HCT116 (cell line): ENCODE measurements around the gene ANKRD16. TPM values are rescaled to one million over a fixed set of nuclear protein-coding genes. Genes with fewer than 3 reads are reported as not detected.

Experiments
- ATAC-seq: fragments of 200-7000 bp; cut with Tn5 transposase; 2 replicates; pipeline ENCODE4 v1.9.1; 2020; ENCODE audit warnings: mild to moderate bottlenecking, moderate library complexity
- Bru-seq: library from RNA; stranded (reverse); fragments of 400-500 nt; gene quantifications from one replicate; lab custom pipeline; 2021; lab: Mats Ljungman, UMichigan
- BruChase-seq, 2 experiments: library from RNA; stranded (reverse); fragments of 400-500 nt; gene quantifications; one replicate each; lab custom pipeline; 2021; lab: Mats Ljungman, UMichigan
- BruUV-seq: library from RNA; stranded (reverse); fragments of 400-500 nt; replicated peaks from 2 replicates; lab custom pipeline; 2021; lab: Mats Ljungman, UMichigan
- CTCF ChIA-PET: fragments of 300-600 bp; sonication (Branson Sonifier 250); formaldehyde crosslinking; loops from one replicate; lab custom pipeline; 2021; ENCODE audit warnings: antibody characterized with exemption; lab: Charles Lee
- POLR2A ChIA-PET: fragments of 300-600, 350-600 bp; sonication (Branson Sonifier 250); formaldehyde crosslinking; loops from one replicate; lab custom pipeline; 2021; ENCODE audit warnings: antibody characterized with exemption; lab: Charles Lee
- RAD21 ChIA-PET, 2 experiments: fragments of 300-600 bp; sonication (Branson Sonifier 250); formaldehyde crosslinking; loops; one replicate each; lab custom pipeline; 2023; ENCODE audit warnings: low total read pairs in 2 of 2; ENCODE audit not compliant: uncharacterized antibody in 2 of 2, unreplicated experiment in 2 of 2, low non-redundant PET in 1 of 2; lab: Charles Lee
- DNase-seq: peaks from one replicate; pipeline ENCODE4 v3.0.0-alpha.2; 2010; ENCODE audit warnings: low read depth, low spot score
- H2AFZ ChIP-seq: fragments of 200-600 bp; shearing (Covaris generic), sonication (generic); 2 replicates; pipeline ENCODE4 v1.6.1; 2017; ENCODE audit warnings: low read depth, mixed run types, mixed read lengths, antibody characterized with exemption, low read length; ENCODE audit not compliant: poor library complexity, severe bottlenecking
- H3K27ac ChIP-seq: 2 replicates; pipeline ENCODE4 v1.5.1; 2012; ENCODE audit warnings: low read depth, low read length
- H3K27me3 ChIP-seq: fragments of 200-600 bp; sonication (generic); 2 replicates; pipeline ENCODE4 v1.6.1; 2016; ENCODE audit warnings: mixed run types, low read length, mixed read lengths; ENCODE audit not compliant: insufficient read depth
- H3K36me3 ChIP-seq, 2 experiments: fragments of 200-500 bp in 1 of 2; fragments of 200-600 bp in 1 of 2; sonication (Bioruptor generic) in 1 of 2; sonication (generic) in 1 of 2; 2 replicates each; pipeline versions ENCODE4 v1.5.1 to v1.6.1; 2014 to 2016; ENCODE audit warnings: low read length in 2 of 2, inconsistent platforms in 1 of 2, mixed read lengths in 1 of 2, mixed run types in 1 of 2; ENCODE audit not compliant: insufficient read depth in 2 of 2, control insufficient read depth in 1 of 2
- H3K4me1 ChIP-seq, 2 experiments: fragments of 200-600 bp in 1 of 2; sonication (generic) in 1 of 2; 2 replicates each; pipeline versions ENCODE4 v1.5.1 to v1.6.1; 2012 to 2017; ENCODE audit warnings: low read length in 2 of 2, inconsistent platforms in 1 of 2, mild to moderate bottlenecking in 1 of 2, mixed read lengths in 1 of 2, mixed run types in 1 of 2, moderate library complexity in 1 of 2; ENCODE audit not compliant: insufficient read depth in 2 of 2, control insufficient read depth in 1 of 2
- H3K4me2 ChIP-seq: fragments of 200-600 bp; sonication (generic); 2 replicates; pipeline ENCODE4 v1.6.1; 2017; ENCODE audit warnings: mixed run types, low read length, mixed read lengths
- H3K4me3 ChIP-seq, 2 experiments: fragments of 200-600 bp in 1 of 2; sonication (generic) in 1 of 2; replicated peaks in 1 of 2; 2 replicates each; pipeline ENCODE4 v1.5.1; 2011 to 2016; ENCODE audit warnings: low read length in 2 of 2, control low read depth in 1 of 2, low read depth in 1 of 2, mild to moderate bottlenecking in 1 of 2, mixed read lengths in 1 of 2, mixed run types in 1 of 2
- H3K79me2 ChIP-seq: fragments of 200-600 bp; sonication (generic); 2 replicates; pipeline ENCODE4 v1.6.1; 2017; ENCODE audit warnings: mild to moderate bottlenecking, mixed run types, low read length, moderate library complexity, mixed read lengths; ENCODE audit not compliant: insufficient read depth
- H3K9ac ChIP-seq: fragments of 200-600 bp; sonication (generic); 2 replicates; pipeline ENCODE4 v1.6.1; 2016; ENCODE audit warnings: low read length, mixed read lengths
- H3K9me2 ChIP-seq: fragments of 200-600 bp; sonication (generic), shearing (Covaris generic); 2 replicates; pipeline ENCODE4 v1.6.1; 2017; ENCODE audit warnings: mixed run types, mild to moderate bottlenecking, moderate library complexity; ENCODE audit not compliant: insufficient read depth
- H3K9me3 ChIP-seq, 2 experiments: fragments of 200-500 bp in 1 of 2; fragments of 200-600 bp in 1 of 2; sonication (Bioruptor generic) in 1 of 2; sonication (generic) in 1 of 2; 2 replicates each; pipeline ENCODE4 v1.6.1; 2014 to 2017; ENCODE audit warnings: low read length in 2 of 2, mixed read lengths in 2 of 2, inconsistent platforms in 1 of 2, low read depth in 1 of 2, mild to moderate bottlenecking in 1 of 2, mixed run types in 1 of 2, moderate library complexity in 1 of 2; ENCODE audit not compliant: control insufficient read depth in 1 of 2, insufficient read depth in 1 of 2
- H4K20me1 ChIP-seq: fragments of 200-600 bp; sonication (generic), shearing (Covaris generic); 2 replicates; pipeline ENCODE4 v1.6.1; 2017; ENCODE audit warnings: mixed run types, mild to moderate bottlenecking, moderate library complexity; ENCODE audit not compliant: insufficient read depth
- CBX3 ChIP-seq: IDR thresholded peaks from 2 replicates; pipeline ENCODE4 v1.6.1; 2012; ENCODE audit warnings: low read depth
- CEBPB ChIP-seq: IDR thresholded peaks from 2 replicates; pipeline ENCODE4 v1.6.1; 2012; ENCODE audit warnings: low read depth
- EGR1 ChIP-seq: IDR thresholded peaks from 2 replicates; pipeline ENCODE4 v1.6.1; 2012; ENCODE audit warnings: low read depth
- ELF1 ChIP-seq: IDR thresholded peaks from 2 replicates; pipeline ENCODE4 v1.6.1; 2012; ENCODE audit warnings: low read depth, borderline replicate concordance
- FOSL1 ChIP-seq: IDR thresholded peaks from 2 replicates; pipeline ENCODE4 v1.6.1; 2012; ENCODE audit warnings: low read depth
- POLR2A ChIP-seq: IDR thresholded peaks from 2 replicates; pipeline ENCODE4 v1.7.0; 2011; ENCODE audit warnings: borderline replicate concordance; ENCODE audit not compliant: insufficient read depth, insufficient read length; ENCODE audit errors: extremely low read depth
- POLR2AphosphoS5 ChIP-seq: IDR thresholded peaks from 2 replicates; pipeline ENCODE4 v1.6.1; 2011; ENCODE audit warnings: mild to moderate bottlenecking, low read depth, low read length, moderate library complexity
- RAD21 ChIP-seq: IDR thresholded peaks from 2 replicates; pipeline ENCODE4 v1.6.1; 2012; ENCODE audit warnings: low read depth, mild to moderate bottlenecking
- SIN3A ChIP-seq: IDR thresholded peaks from 2 replicates; pipeline ENCODE4 v1.6.1; 2012; ENCODE audit warnings: low read depth
- SP1 ChIP-seq: IDR thresholded peaks from 2 replicates; pipeline ENCODE4 v1.6.1; 2012; ENCODE audit warnings: low read depth
- ZFX ChIP-seq: fragments of 450-650 bp; IDR thresholded peaks from 2 replicates; pipeline ENCODE4 v1.6.1; 2017
- ZNF274 ChIP-seq: fragments of 200-500 bp; sonication (Bioruptor generic); IDR thresholded peaks from 2 replicates; pipeline ENCODE4 v1.6.1; 2014; ENCODE audit warnings: mild to moderate bottlenecking, low read depth, low read length, inconsistent platforms
- intact Hi-C: fragments of 100-400 bp; cut with micrococcal nuclease; formaldehyde crosslinking; loops from 2 replicates; pipeline ENCODE4 v1.10.0; 2022
- long read RNA-seq: library from polyadenylated mRNA; unstranded; transcript quantifications from one replicate; pipeline ENCODE4 v2.0.0, GENCODE V29; 2021; ENCODE audit not compliant: unreplicated experiment
- polyA plus RNA-seq: library from polyadenylated mRNA; unstranded; fragments of >200 nt; gene quantifications from 2 replicates; pipeline ENCODE4 v1.2.1, GENCODE V29; 2012; ENCODE audit warnings: missing spikeins
- total RNA-seq: library from RNA; stranded (reverse); gene quantifications from one replicate; pipeline ENCODE4 v1.2.1, GENCODE V29; 2021; ENCODE audit not compliant: unreplicated experiment
- TF ChIP-seq, protein P1 (sequence below): IDR thresholded peaks from 2 replicates; pipeline ENCODE4 v1.6.1; 2012
- TF ChIP-seq, protein P2 (sequence below): IDR thresholded peaks from 2 replicates; pipeline ENCODE4 v1.6.1; 2011; ENCODE audit warnings: mild to moderate bottlenecking, low read length, moderate library complexity; ENCODE audit not compliant: insufficient replicate concordance; ENCODE audit errors: extremely low read depth
- TF ChIP-seq, protein P3 (sequence below), 3 experiments: fragments of 200-600 bp in 1 of 3; sonication (generic) in 1 of 3; IDR thresholded peaks in 2 of 3; conservative IDR thresholded peaks in 1 of 3; 2 replicates each; pipeline ENCODE4 v1.5.1; 2012 to 2017; ENCODE audit warnings: low read depth in 2 of 3, low read length in 2 of 3, antibody characterized with exemption in 1 of 3, borderline replicate concordance in 1 of 3, control low read depth in 1 of 3, mild to moderate bottlenecking in 1 of 3, mixed read lengths in 1 of 3, mixed run types in 1 of 3, moderate library complexity in 1 of 3; ENCODE audit not compliant: insufficient read depth in 1 of 3

Gene ANKRD16
- total RNA-seq (9.4 TPM), Bru-seq, nascent RNA (percentile 60 among the genes with signal in this experiment), BruChase-seq, experiment 1, labeled RNA remaining after a 6-hour chase (percentile 58 among the genes with signal in this experiment), BruChase-seq, experiment 2, labeled RNA remaining after a 2-hour chase (percentile 65 among the genes with signal in this experiment)
- polyA plus RNA-seq: 6.2 and 7.2 TPM in 2 replicates
- long read RNA-seq, transcript ANKRD16-202 (7 exons, 1,646 nt): major isoform, 11 of 25 reads
- long read RNA-seq, partial matches to known transcripts: 2 of 25 reads
- long read RNA-seq, other reads (novel, unspliced or antisense): 10 of 25 reads

DNA sequence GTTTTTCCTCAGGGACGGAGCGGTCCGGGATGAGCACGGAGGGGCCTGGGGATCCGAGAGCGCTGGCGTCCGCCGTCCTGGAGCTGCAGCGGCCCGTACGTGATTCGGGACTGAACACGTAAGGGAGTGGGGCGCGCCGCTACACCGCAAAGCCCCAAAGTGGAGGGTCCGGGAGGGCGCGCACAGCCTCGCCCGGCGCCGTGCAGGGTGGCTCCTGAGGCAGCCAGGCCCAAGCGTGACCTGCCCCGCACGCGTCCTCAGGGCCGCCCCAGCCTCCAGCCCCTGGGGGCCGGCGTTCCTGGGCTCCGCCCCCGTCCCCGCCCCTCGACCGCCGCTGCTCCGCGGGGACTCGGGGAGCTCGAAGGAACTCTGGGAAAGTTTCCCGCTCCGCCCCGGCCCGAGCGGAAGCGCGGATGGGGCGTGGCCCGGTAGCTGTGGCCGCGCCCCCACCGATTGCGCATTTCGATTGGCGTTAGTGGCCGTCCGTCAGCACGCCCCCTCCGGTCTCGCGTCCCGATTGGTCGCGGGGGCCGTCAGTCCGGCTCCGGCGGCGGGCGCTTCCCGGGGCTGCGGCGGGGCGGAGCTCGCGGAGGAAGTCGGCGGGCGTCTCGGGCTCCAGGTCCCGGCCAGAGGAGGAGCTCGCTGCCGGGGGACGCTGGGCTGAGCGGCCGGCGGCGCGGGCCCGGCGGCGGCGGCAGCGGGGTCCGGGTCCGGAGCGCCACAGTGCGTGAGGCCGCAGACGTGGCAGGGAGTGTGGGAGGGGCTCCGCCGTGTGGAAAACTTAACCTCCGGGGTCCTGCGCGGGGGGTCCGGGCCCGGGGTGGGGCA is at the start of gene ANKRD16, which contains the start of gene FBH1:
Gene ANKRD16, minus strand, starts transcription at position 270 of the 828 bp plus-strand sequence. CDS start 539 bp downstream, outside the sequence.
Gene FBH1, plus strand, starts transcription at position 620 of the 828 bp plus-strand sequence. Its CDS starts 103 bp downstream, at position 723.
- Histone ChIP-seq H2AFZ (no peak within 1 kb of the TSS), H3K27ac (peak within 1 kb of the TSS; percentile 78)
- RAD21 ChIA-PET: interaction anchor here in 1 of 2 experiments (1.0 to 1.1 kb wide), 2 partner anchors 11 to 512 kb away, joined by 3 read pairs; no protein-coding TSS in a partner anchor

More for the DNA sequence above, at the start of gene ANKRD16, which contains the start of gene FBH1:
- H3K4me3 ChIP-seq: peak within 1 kb of the TSS; percentile 92 to 98
- H3K4me2 ChIP-seq: peak within 1 kb of the TSS; percentile 97
- no peaks in the 10 kb centered on the region for H3K9me3 ChIP-seq
- H3K79me2 ChIP-seq: peaks cover 59% of the 10 kb centered on the region
- H3K27me3 ChIP-seq: no peaks in the 10 kb centered on the region
- no peaks in the 10 kb centered on the region for H3K9me2 ChIP-seq
- peak within 1 kb of the TSS; percentile 97 for H3K9ac ChIP-seq
- intact Hi-C loops: no loop called here
- TF ChIP-seq ZNF274: no peak
- TF ChIP-seq ELF1: peak; percentile 77
- peak; percentile 86 for TF ChIP-seq POLR2AphosphoS5
- peak; percentile 83 for TF ChIP-seq SIN3A
- TF ChIP-seq EGR1: peak; percentile 87
- no peak for TF ChIP-seq FOSL1
- TF ChIP-seq CEBPB: no peak
- TF ChIP-seq, protein P1, sequence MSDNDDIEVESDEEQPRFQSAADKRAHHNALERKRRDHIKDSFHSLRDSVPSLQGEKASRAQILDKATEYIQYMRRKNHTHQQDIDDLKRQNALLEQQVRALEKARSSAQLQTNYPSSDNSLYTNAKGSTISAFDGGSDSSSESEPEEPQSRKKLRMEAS: peak; percentile 95
- TF ChIP-seq CBX3: no peak
- TF ChIP-seq SP1: peak; percentile 100
- TF ChIP-seq, protein P2, sequence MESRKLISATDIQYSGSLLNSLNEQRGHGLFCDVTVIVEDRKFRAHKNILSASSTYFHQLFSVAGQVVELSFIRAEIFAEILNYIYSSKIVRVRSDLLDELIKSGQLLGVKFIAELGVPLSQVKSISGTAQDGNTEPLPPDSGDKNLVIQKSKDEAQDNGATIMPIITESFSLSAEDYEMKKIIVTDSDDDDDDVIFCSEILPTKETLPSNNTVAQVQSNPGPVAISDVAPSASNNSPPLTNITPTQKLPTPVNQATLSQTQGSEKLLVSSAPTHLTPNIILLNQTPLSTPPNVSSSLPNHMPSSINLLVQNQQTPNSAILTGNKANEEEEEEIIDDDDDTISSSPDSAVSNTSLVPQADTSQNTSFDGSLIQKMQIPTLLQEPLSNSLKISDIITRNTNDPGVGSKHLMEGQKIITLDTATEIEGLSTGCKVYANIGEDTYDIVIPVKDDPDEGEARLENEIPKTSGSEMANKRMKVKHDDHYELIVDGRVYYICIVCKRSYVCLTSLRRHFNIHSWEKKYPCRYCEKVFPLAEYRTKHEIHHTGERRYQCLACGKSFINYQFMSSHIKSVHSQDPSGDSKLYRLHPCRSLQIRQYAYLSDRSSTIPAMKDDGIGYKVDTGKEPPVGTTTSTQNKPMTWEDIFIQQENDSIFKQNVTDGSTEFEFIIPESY: peak; percentile 79
- TF ChIP-seq POLR2A: peak; percentile 93
- no peak for TF ChIP-seq RAD21
- TF ChIP-seq, protein P3, sequence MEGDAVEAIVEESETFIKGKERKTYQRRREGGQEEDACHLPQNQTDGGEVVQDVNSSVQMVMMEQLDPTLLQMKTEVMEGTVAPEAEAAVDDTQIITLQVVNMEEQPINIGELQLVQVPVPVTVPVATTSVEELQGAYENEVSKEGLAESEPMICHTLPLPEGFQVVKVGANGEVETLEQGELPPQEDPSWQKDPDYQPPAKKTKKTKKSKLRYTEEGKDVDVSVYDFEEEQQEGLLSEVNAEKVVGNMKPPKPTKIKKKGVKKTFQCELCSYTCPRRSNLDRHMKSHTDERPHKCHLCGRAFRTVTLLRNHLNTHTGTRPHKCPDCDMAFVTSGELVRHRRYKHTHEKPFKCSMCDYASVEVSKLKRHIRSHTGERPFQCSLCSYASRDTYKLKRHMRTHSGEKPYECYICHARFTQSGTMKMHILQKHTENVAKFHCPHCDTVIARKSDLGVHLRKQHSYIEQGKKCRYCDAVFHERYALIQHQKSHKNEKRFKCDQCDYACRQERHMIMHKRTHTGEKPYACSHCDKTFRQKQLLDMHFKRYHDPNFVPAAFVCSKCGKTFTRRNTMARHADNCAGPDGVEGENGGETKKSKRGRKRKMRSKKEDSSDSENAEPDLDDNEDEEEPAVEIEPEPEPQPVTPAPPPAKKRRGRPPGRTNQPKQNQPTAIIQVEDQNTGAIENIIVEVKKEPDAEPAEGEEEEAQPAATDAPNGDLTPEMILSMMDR (IDR thresholded peaks at IDR 0.05 in 2 of 3, conservative IDR thresholded peaks at IDR 0.05 in 1 of 3; ENCODE audit: borderline replicate concordance in 1 of 3, insufficient read depth in 1 of 3, low read depth in 2 of 3, low read length in 2 of 3): no peak
- TF ChIP-seq ZFX: peak; percentile 94
- ATAC-seq (peak; percentile 89), DNase-seq (peak; percentile 96)
- no peaks in the 10 kb centered on the region for H4K20me1 ChIP-seq
- peaks cover 11 to 20% of the 10 kb centered on the region in 2 experiments; a peak in 3 of 4 replicates for H3K4me1 ChIP-seq
- peaks cover 26 to 31% of the 10 kb centered on the region in 2 experiments; a peak in 3 of 4 replicates for H3K36me3 ChIP-seq
- CTCF ChIA-PET: interaction anchor here (0.6 to 2.2 kb wide), 6 partner anchors 10 to 512 kb away, joined by 3 to 12 read pairs (median 3); no protein-coding TSS in a partner anchor
- BruUV-seq: no TSS peak
- POLR2A ChIA-PET: interaction anchor here (0.6 to 1.4 kb wide), 12 partner anchors 9 to 402 kb away, joined by 3 to 8 read pairs (median 4); partner anchors contain the start of gene GDI2
